HepG2 (cell line): ENCODE data around the gene YIPF5. TPM values are rescaled to one million over a fixed set of nuclear protein-coding genes. Genes with fewer than 3 reads are reported as not detected.

Experiments used
- ATAC-seq: fragments of 200-7000 bp; cut with Tn5 transposase; 3 replicates; pipeline ENCODE4 v1.9.1; 2020; ENCODE audit warnings: mild to moderate bottlenecking, moderate library complexity
- BruUV-seq: library from RNA; stranded (reverse); fragments of 400-500 nt; replicated peaks from 2 replicates; lab custom pipeline; 2021; lab: Mats Ljungman, UMichigan
- CTCF ChIA-PET: fragments of 300-600 bp; formaldehyde crosslinking; extraction: SDS; loops from one replicate; lab custom pipeline; 2021; ENCODE audit warnings: low total read pairs, inconsistent platforms, low intra/inter-chr PET ratio; lab: Yijun Ruan, JAX
- POLR2A ChIA-PET: fragments of 350-600 bp; sonication (Branson Sonifier 250); formaldehyde crosslinking; loops from one replicate; lab custom pipeline; 2020; ENCODE audit warnings: antibody characterized with exemption, inconsistent platforms; lab: Yijun Ruan, JAX
- DNase-seq: peaks from one replicate; pipeline ENCODE4 v3.0.0-alpha.2; 2015; ENCODE audit warnings: low spot score
- FAIRE-seq: peaks from 3 replicates; lab custom pipeline; 2011; peaks lifted over from hg19 to GRCh38; lab: Jason Lieb, UNC
- H2AFZ ChIP-seq: one replicate; pipeline ENCODE4 v1.6.1; 2011; ENCODE audit warnings: low read length, inconsistent platforms
- H3K27ac ChIP-seq: fragments of 300-600 bp; 3 replicates; pipeline ENCODE4 v1.8.0; 2011; ENCODE audit warnings: mixed run types, mild to moderate bottlenecking, mixed read lengths, low read length, inconsistent platforms; ENCODE audit not compliant: insufficient read depth; ENCODE audit errors: extremely low read length
- H3K27me3 ChIP-seq, 2 experiments: fragments of 200-600 bp in 1 of 2; 2 replicates in 1 of 2; 3 replicates in 1 of 2; pipeline versions ENCODE4 v1.6.0 to v1.8.0; 2011; ENCODE audit warnings: low read length in 2 of 2, mild to moderate bottlenecking in 2 of 2, moderate library complexity in 2 of 2, inconsistent platforms in 1 of 2; ENCODE audit not compliant: insufficient read depth in 2 of 2, control insufficient read depth in 1 of 2
- H3K36me3 ChIP-seq, 2 experiments: fragments of 200-600 bp in 1 of 2; replicated peaks in 1 of 2; 2 replicates in 1 of 2; 3 replicates in 1 of 2; pipeline versions ENCODE4 v1.5.1 to v1.8.0; 2011; ENCODE audit warnings: low read length in 2 of 2, inconsistent platforms in 1 of 2; ENCODE audit not compliant: insufficient read depth in 2 of 2, control insufficient read depth in 1 of 2
- H3K4me1 ChIP-seq: 2 replicates; pipeline ENCODE4 v1.5.1; 2012; ENCODE audit warnings: low read length, inconsistent platforms; ENCODE audit not compliant: insufficient read depth
- H3K4me2 ChIP-seq: 2 replicates; pipeline ENCODE4 v1.6.0; 2011; ENCODE audit warnings: low read depth, low read length, inconsistent platforms
- H3K4me3 ChIP-seq, 3 experiments: fragments of 200-600 bp in 1 of 3; sonication (generic), shearing (Covaris generic) in 1 of 3; replicated peaks in 1 of 3; 2 replicates each; pipeline ENCODE4 v1.5.1; 2011 to 2016; ENCODE audit warnings: low read length in 3 of 3, inconsistent platforms in 2 of 3, low read depth in 2 of 3, mild to moderate bottlenecking in 2 of 3, control low read depth in 1 of 3, mixed read lengths in 1 of 3; ENCODE audit not compliant: insufficient read depth in 1 of 3
- H3K79me2 ChIP-seq: one replicate; pipeline ENCODE4 v1.6.1; 2011; ENCODE audit warnings: low read length, inconsistent platforms; ENCODE audit not compliant: insufficient read depth
- H3K9ac ChIP-seq: 2 replicates; pipeline ENCODE4 v1.6.0; 2011; ENCODE audit warnings: mild to moderate bottlenecking, low read depth, low read length, inconsistent platforms; ENCODE audit not compliant: insufficient read depth
- H3K9me3 ChIP-seq: 2 replicates; pipeline ENCODE4 v1.5.1; 2012; ENCODE audit warnings: mild to moderate bottlenecking, low read length
- H4K20me1 ChIP-seq: 2 replicates; pipeline ENCODE4 v1.6.0; 2011; ENCODE audit warnings: inconsistent platforms, mild to moderate bottlenecking, low read length, moderate library complexity; ENCODE audit not compliant: insufficient read depth
- ARID2 ChIP-seq: sonication (generic); formaldehyde crosslinking; IDR thresholded peaks from 2 replicates; pipeline ENCODE4 v1.8.1; 2022; ENCODE audit warnings: mild to moderate bottlenecking, missing genetic modification reagents, borderline replicate concordance
- DNMT3B ChIP-seq: conservative IDR thresholded peaks from 2 replicates; pipeline ENCODE4 v1.6.1; 2016; ENCODE audit warnings: missing biosample characterization, control low read depth
- EP300 ChIP-seq, 3 experiments: sonication (generic) in 1 of 3; formaldehyde crosslinking in 1 of 3; IDR thresholded peaks; 2 replicates each; pipeline versions ENCODE4 v1.5.1 to v1.6.1; 2011 to 2020; ENCODE audit warnings: low read depth in 2 of 3, low read length in 2 of 3, borderline replicate concordance in 1 of 3, improper control_type of control experiment in 1 of 3, mild to moderate bottlenecking in 1 of 3, missing genetic modification reagents in 1 of 3, moderate library complexity in 1 of 3
- FIP1L1 ChIP-seq: fragments of 200-400 bp; formaldehyde crosslinking; IDR thresholded peaks from 2 replicates; pipeline ENCODE4 v1.6.1; 2018; ENCODE audit warnings: low read depth, mild to moderate bottlenecking, low read length, moderate library complexity, borderline replicate concordance; ENCODE audit not compliant: insufficient read depth
- FUBP1 ChIP-seq: sonication (generic); formaldehyde crosslinking; IDR thresholded peaks from 2 replicates; pipeline ENCODE4 v1.5.1; 2020; ENCODE audit warnings: missing genetic modification reagents, mild to moderate bottlenecking, borderline replicate concordance
- GABPA ChIP-seq, 2 experiments: IDR thresholded peaks; 2 replicates each; pipeline ENCODE4 v1.6.1; 2011 to 2016; ENCODE audit warnings: low read depth in 2 of 2, low read length in 1 of 2, missing biosample characterization in 1 of 2, missing genetic modification characterization in 1 of 2
- HCFC1 ChIP-seq: fragments of 150-350 bp; IDR thresholded peaks from 2 replicates; pipeline ENCODE4 v1.6.1; 2014; ENCODE audit warnings: low read depth, low read length
- KAT2B ChIP-seq: fragments of 150-350 bp; IDR thresholded peaks from 2 replicates; pipeline ENCODE4 v1.6.1; 2014; ENCODE audit warnings: low read depth, low read length, borderline replicate concordance
- KLF9 ChIP-seq: IDR thresholded peaks from 2 replicates; pipeline ENCODE4 v1.6.1; 2016; ENCODE audit warnings: low read depth
- MAZ ChIP-seq, 2 experiments: sonication (generic) in 1 of 2; formaldehyde crosslinking in 1 of 2; IDR thresholded peaks; 2 replicates each; pipeline versions ENCODE4 v1.5.0 to v1.6.1; 2012 to 2020; ENCODE audit warnings: low read depth in 2 of 2, mild to moderate bottlenecking in 2 of 2, borderline replicate concordance in 1 of 2, improper control_type of control experiment in 1 of 2, low read length in 1 of 2, missing genetic modification reagents in 1 of 2, moderate library complexity in 1 of 2
- RAD51 ChIP-seq: fragments of 450-650 bp; IDR thresholded peaks from 2 replicates; pipeline ENCODE4 v1.6.1; 2016; ENCODE audit warnings: borderline replicate concordance
- WIZ ChIP-seq: sonication (generic); formaldehyde crosslinking; IDR thresholded peaks from 2 replicates; pipeline ENCODE4 v1.5.1; 2020; ENCODE audit warnings: mild to moderate bottlenecking, missing genetic modification reagents
- ZBTB37 ChIP-seq: sonication (generic); formaldehyde crosslinking; IDR thresholded peaks from 2 replicates; pipeline ENCODE4 v1.4.0; 2020; ENCODE audit warnings: mild to moderate bottlenecking, missing genetic modification reagents
- whole genome bisulfite sequencing: methylation state at CpG from one replicate; pipeline ENCODE4 v1.1.6; 2017; ENCODE audit warnings: low lambda C conversion rate; 5-methylcytosine and 5-hydroxymethylcytosine counted together
- in situ Hi-C: cut with HindIII; loops from 2 replicates; pipeline ENCODE4 v1.10.0; 2017; ENCODE audit warnings: low pct_unique_long_range_greater_than_20kb; ENCODE audit not compliant: extremely low pct_ligation_motif_present
- intact Hi-C: fragments of 100-400 bp; cut with micrococcal nuclease; formaldehyde crosslinking; loops from one replicate; pipeline ENCODE4 v1.10.0; 2022; ENCODE audit not compliant: unreplicated experiment
- polyA plus RNA-seq, 8 experiments: library from polyadenylated mRNA; depleted of rRNA in 3 of 8; stranded (reverse) in 7 of 8; unstranded in 1 of 8; fragments of >200 nt; fragmentation: Illumina TruSeq in 4 of 8; extraction: Trizol in 4 of 8; gene quantifications; 2 replicates each; pipeline versions ENCODE4 v1.2.1 to v1.2.3, GENCODE V29; 2011 to 2016; ENCODE audit warnings: low read depth in 4 of 8, missing spikeins in 1 of 8, mixed read lengths in 1 of 8; ENCODE audit not compliant: insufficient read depth in 1 of 8
- total RNA-seq, 5 experiments: library from RNA; depleted of rRNA; stranded (reverse); fragments of >200 nt; fragmentation: Illumina TruSeq; extraction: Trizol; gene quantifications; 2 replicates each; pipeline ENCODE4 v1.2.3, GENCODE V29; 2016; ENCODE audit warnings: low read depth in 1 of 5

YIPF5 gene
- total and polyA plus RNA-seq, 2 of the 13 experiments (the other 11 are each of a cell fraction or from before 2014, with no cell fraction given): 61.4 to 73.6 TPM

GRCh38 chr5:144122641-144123040 is 47.8 kb downstream of the YIPF5 start (continued):
- TF ChIP-seq FUBP1 (no peak), DNMT3B (CRISPR knock-in tag) (no peak), RAD51 (no peak), ZBTB37 (CRISPR knock-in tag) (no peak), FIP1L1 (no peak), EP300 (IDR thresholded peaks at IDR 0.05; ENCODE audit: low read depth in 2 of 2, low read length in 2 of 2) (no peak), EP300 (CRISPR knock-in tag; IDR thresholded peaks at IDR 0.05; ENCODE audit: borderline replicate concordance) (no peak), KAT2B (no peak), MAZ (IDR thresholded peaks at IDR 0.05; ENCODE audit: borderline replicate concordance, low read depth, low read length) (no peak), MAZ (CRISPR knock-in tag; IDR thresholded peaks at IDR 0.05; ENCODE audit: low read depth) (no peak)

GRCh38 chr5:144122081-144122480 is 48.4 kb downstream of the YIPF5 start:
- BruUV-seq: no TSS peak
- intact Hi-C loops (no loop called here), in situ Hi-C loops (no loop called here)
- ChIA-PET POLR2A (no interaction called here), CTCF (no interaction called here)
- Histone ChIP-seq H3K27ac (no peak overlapping the region), H3K4me2 (no peak overlapping the region), H3K4me1 (no peaks in the 10 kb centered on the region), H3K9me3 (no peaks in the 10 kb centered on the region), H3K27me3 (no peaks in the 10 kb centered on the region), H3K4me3 (no peak overlapping the region), H3K9ac (no peak overlapping the region), H2AFZ (no peak overlapping the region), H3K79me2 (no peaks in the 10 kb centered on the region), H3K36me3 (no peaks in the 10 kb centered on the region), H4K20me1 (no peaks in the 10 kb centered on the region)
- FAIRE-seq: no peak
- no peak for TF ChIP-seq ARID2
- TF ChIP-seq WIZ (CRISPR knock-in tag): no peak
- no peak for TF ChIP-seq HCFC1
- no peak for TF ChIP-seq GABPA (IDR thresholded peaks at IDR 0.05; ENCODE audit: low read depth, low read length)
- TF ChIP-seq GABPA (CRISPR knock-in tag; IDR thresholded peaks at IDR 0.05; ENCODE audit: low read depth): no peak
- no peak for TF ChIP-seq KLF9 (CRISPR knock-in tag)
- 14% methylated on average over 2 of the region's 2 CpGs for WGBS
- no peak for ATAC-seq
- no peak for DNase-seq
